Iris pigment epithelial cell (primary cell): ENCODE results near the gene CFI.
A peak's percentile ranks its signal among the peaks of the same experiment; 100 is the strongest.

Source experiments
- DNase-seq: peaks from one replicate; pipeline ENCODE4 v3.0.0-alpha.2; 2011; ENCODE audit warnings: low read depth

The CFI gene

GRCh38 chr4:109730619-109731545 lies 70.9 kb downstream of the CFI start:
- peak; percentile 44 for DNase-seq

- DNase-seq = peak; percentile 64
These were observed 71.8 kb downstream of the CFI start, which contains the start of gene PLA2G12A for GRCh38 chr4:109729718-109730618. Gene PLA2G12A (minus strand): TSS chr4:109730070. CDS start chr4:109729809, 261 bp downstream.

- DNase-seq = peak; percentile 12
These were observed 72.6 kb downstream of the CFI start for GRCh38 chr4:109729117-109729717.

- DNase-seq = no peak
These were observed 73.4 kb downstream of the CFI start for GRCh38 chr4:109728385-109728784.

- DNase-seq = no peak
These were observed 78.7 kb downstream of the CFI start for GRCh38 chr4:109723110-109723509.

GRCh38 chr4:109722357-109722756 lies 79.4 kb downstream of the CFI start:
- no peak for DNase-seq

- DNase-seq = peak; percentile 45
These were observed 80.8 kb downstream of the CFI start for GRCh38 chr4:109721033-109721432.

- DNase-seq = no peak
These were observed 82.2 kb downstream of the CFI start for GRCh38 chr4:109719604-109720003.

GRCh38 chr4:109718759-109719158 lies 83.0 kb downstream of the CFI start:
- DNase-seq = no peak

GRCh38 chr4:109713500-109713899 lies 88.3 kb downstream of the CFI start:
- DNase-seq = no peak

GRCh38 chr4:109708990-109709389 lies 92.8 kb downstream of the CFI start:
- no peak for DNase-seq

- no peak for DNase-seq
These were observed 93.4 kb downstream of the CFI start for GRCh38 chr4:109708435-109708834.

GRCh38 chr4:109703664-109704361 lies 98.0 kb downstream of the CFI start:
- peak; percentile 32 for DNase-seq

- DNase-seq = peak; percentile 77
These were observed 98.7 kb downstream of the CFI start, which contains the start of gene CASP6 for GRCh38 chr4:109702950-109703663. Gene CASP6 (minus strand): TSS chr4:109703445. CDS start chr4:109703395, 50 bp downstream.

- DNase-seq = peak; percentile 4
These were observed 100.0 kb downstream of the CFI start for GRCh38 chr4:109701566-109702410.

GRCh38 chr4:109699553-109700225 lies 102.1 kb downstream of the CFI start:
- peak; percentile 5 for DNase-seq

GRCh38 chr4:109698656-109699055 lies 103.1 kb downstream of the CFI start:
- DNase-seq = no peak

- no peak for DNase-seq
These were observed 110.3 kb downstream of the CFI start for GRCh38 chr4:109691411-109691920.
